Astrocyte (in vitro differentiated cells and primary cell): Measurements from ENCODE around the gene PCDHGA8. TPM values are rescaled to one million over a fixed set of nuclear protein-coding genes. Genes with fewer than 3 reads are reported as not detected.

Source experiments
- DNase-seq: peaks from one replicate; pipeline ENCODE4 v3.0.0-alpha.2; 2010; ENCODE audit warnings: low read depth
- FAIRE-seq: peaks from 2 replicates; lab custom pipeline; 2011; peaks lifted over from hg19 to GRCh38; lab: Jason Lieb, UNC
- H2AFZ ChIP-seq: 2 replicates; pipeline ENCODE4 v1.6.0; 2012; ENCODE audit warnings: low read depth, low read length, inconsistent platforms
- H3K27ac ChIP-seq: 2 replicates; pipeline ENCODE4 v1.5.1; 2011; ENCODE audit warnings: low read depth, low read length, inconsistent platforms
- H3K27me3 ChIP-seq: 2 replicates; pipeline ENCODE4 v1.6.0; 2011; ENCODE audit warnings: low read length, inconsistent platforms; ENCODE audit not compliant: insufficient read depth
- H3K36me3 ChIP-seq: 2 replicates; pipeline ENCODE4 v1.5.1; 2011; ENCODE audit warnings: low read length, inconsistent platforms; ENCODE audit not compliant: insufficient read depth
- H3K4me1 ChIP-seq: 2 replicates; pipeline ENCODE4 v1.5.1; 2011; ENCODE audit warnings: low read length, inconsistent platforms; ENCODE audit not compliant: insufficient read depth
- H3K4me2 ChIP-seq: 2 replicates; pipeline ENCODE4 v1.6.0; 2012; ENCODE audit warnings: low read length, inconsistent platforms
- H3K4me3 ChIP-seq: 2 replicates; pipeline ENCODE4 v1.5.1; 2011; ENCODE audit warnings: low read depth, mild to moderate bottlenecking, low read length, inconsistent platforms; ENCODE audit not compliant: insufficient read depth
- H3K79me2 ChIP-seq: 2 replicates; pipeline ENCODE4 v1.6.0; 2012; ENCODE audit warnings: mild to moderate bottlenecking, low read length, inconsistent platforms; ENCODE audit not compliant: insufficient read depth
- H3K9ac ChIP-seq: 2 replicates; pipeline ENCODE4 v1.6.0; 2012; ENCODE audit warnings: mild to moderate bottlenecking, low read length, inconsistent platforms
- H3K9me3 ChIP-seq: 2 replicates; pipeline ENCODE4 v1.5.1; 2012; ENCODE audit warnings: low read depth, mild to moderate bottlenecking, low read length, inconsistent platforms; ENCODE audit not compliant: insufficient read depth
- H4K20me1 ChIP-seq: 2 replicates; pipeline ENCODE4 v1.6.0; 2012; ENCODE audit warnings: low read length, inconsistent platforms; ENCODE audit not compliant: insufficient read depth
- H3K27ac Mint-ChIP-seq: one replicate; pipeline ENCODE4 v1.8.0; 2021; ENCODE audit warnings: mild to moderate bottlenecking, mixed read lengths; ENCODE audit not compliant: unreplicated experiment
- H3K27me3 Mint-ChIP-seq: one replicate; pipeline ENCODE4 v1.8.0; 2021; ENCODE audit warnings: low read depth, mixed read lengths; ENCODE audit not compliant: unreplicated experiment
- H3K36me3 Mint-ChIP-seq: one replicate; pipeline ENCODE4 v1.8.0; 2021; ENCODE audit warnings: low read depth, mixed read lengths; ENCODE audit not compliant: unreplicated experiment
- H3K4me1 Mint-ChIP-seq: one replicate; pipeline ENCODE4 v1.8.0; 2021; ENCODE audit warnings: low read depth, mixed read lengths; ENCODE audit not compliant: unreplicated experiment
- H3K4me3 Mint-ChIP-seq: one replicate; pipeline ENCODE4 v1.8.0; 2021; ENCODE audit warnings: mild to moderate bottlenecking, moderate library complexity, mixed read lengths; ENCODE audit not compliant: unreplicated experiment
- H3K9me3 Mint-ChIP-seq: one replicate; pipeline ENCODE4 v1.8.0; 2021; ENCODE audit warnings: mild to moderate bottlenecking, mixed read lengths; ENCODE audit not compliant: unreplicated experiment
- EZH2 ChIP-seq: IDR thresholded peaks from 2 replicates; pipeline ENCODE4 v1.6.1; 2012; ENCODE audit warnings: mild to moderate bottlenecking, low read length, inconsistent platforms; ENCODE audit not compliant: insufficient read depth
- total RNA-seq: library from RNA; stranded (reverse); gene quantifications from 2 replicates; pipeline ENCODE4 v1.2.1, GENCODE V29; 2021
- TF ChIP-seq, protein P1 (sequence below): IDR thresholded peaks from 2 replicates; pipeline ENCODE4 v1.5.1; 2011; ENCODE audit warnings: low read depth, mild to moderate bottlenecking, inconsistent platforms, low read length, moderate library complexity; ENCODE audit not compliant: insufficient read depth

PCDHGA8 gene
- total RNA-seq, 1 donor from 2014 or later, result 1.0 TPM

DNA sequence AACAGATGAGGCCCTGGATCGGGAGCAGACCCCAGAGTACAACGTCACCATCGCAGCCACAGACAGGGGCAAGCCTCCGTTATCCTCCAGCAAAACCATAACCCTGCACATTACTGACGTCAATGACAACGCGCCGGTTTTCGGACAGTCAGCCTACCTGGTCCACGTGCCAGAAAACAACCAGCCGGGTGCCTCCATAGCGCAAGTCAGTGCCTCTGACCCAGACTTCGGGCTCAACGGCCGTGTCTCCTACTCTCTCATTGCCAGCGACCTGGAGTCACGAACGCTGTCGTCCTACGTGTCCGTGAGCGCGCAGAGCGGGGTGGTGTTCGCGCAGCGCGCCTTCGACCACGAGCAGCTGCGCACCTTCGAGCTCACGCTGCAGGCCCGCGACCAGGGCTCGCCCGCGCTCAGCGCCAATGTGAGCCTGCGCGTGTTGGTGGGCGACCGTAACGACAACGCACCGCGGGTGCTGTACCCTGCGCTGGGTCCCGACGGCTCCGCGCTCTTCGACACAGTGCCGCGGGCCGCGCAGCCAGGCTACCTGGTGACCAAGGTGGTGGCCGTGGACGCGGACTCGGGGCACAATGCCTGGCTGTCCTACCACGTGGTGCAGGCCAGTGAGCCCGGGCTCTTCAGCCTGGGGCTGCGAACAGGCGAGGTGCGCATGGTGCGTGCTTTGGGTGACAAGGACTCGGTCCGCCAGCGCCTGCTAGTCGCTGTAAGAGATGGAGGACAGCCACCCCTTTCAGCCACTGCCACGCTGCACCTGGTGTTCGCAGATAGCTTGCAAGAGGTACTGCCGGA lies 26.8 kb downstream of the PCDHGA8 start:
- H3K27ac ChIP-seq, result no peak overlapping the region
- no peaks in the 10 kb centered on the region for H3K36me3 ChIP-seq
- no peaks in the 10 kb centered on the region for H3K27me3 Mint-ChIP-seq
- H3K27ac Mint-ChIP-seq, result peak overlapping the region; percentile 20
- no peak overlapping the region for H3K9ac ChIP-seq
- TF ChIP-seq EZH2, result no peak
- TF ChIP-seq, protein P1, sequence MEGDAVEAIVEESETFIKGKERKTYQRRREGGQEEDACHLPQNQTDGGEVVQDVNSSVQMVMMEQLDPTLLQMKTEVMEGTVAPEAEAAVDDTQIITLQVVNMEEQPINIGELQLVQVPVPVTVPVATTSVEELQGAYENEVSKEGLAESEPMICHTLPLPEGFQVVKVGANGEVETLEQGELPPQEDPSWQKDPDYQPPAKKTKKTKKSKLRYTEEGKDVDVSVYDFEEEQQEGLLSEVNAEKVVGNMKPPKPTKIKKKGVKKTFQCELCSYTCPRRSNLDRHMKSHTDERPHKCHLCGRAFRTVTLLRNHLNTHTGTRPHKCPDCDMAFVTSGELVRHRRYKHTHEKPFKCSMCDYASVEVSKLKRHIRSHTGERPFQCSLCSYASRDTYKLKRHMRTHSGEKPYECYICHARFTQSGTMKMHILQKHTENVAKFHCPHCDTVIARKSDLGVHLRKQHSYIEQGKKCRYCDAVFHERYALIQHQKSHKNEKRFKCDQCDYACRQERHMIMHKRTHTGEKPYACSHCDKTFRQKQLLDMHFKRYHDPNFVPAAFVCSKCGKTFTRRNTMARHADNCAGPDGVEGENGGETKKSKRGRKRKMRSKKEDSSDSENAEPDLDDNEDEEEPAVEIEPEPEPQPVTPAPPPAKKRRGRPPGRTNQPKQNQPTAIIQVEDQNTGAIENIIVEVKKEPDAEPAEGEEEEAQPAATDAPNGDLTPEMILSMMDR, result no peak
- peaks cover 58% of the 10 kb centered on the region for H3K36me3 Mint-ChIP-seq
- no peak overlapping the region for H3K4me2 ChIP-seq
- H3K4me3 Mint-ChIP-seq, result no peak overlapping the region
- H3K4me1 Mint-ChIP-seq, result peaks cover 10% of the 10 kb centered on the region
- FAIRE-seq (no peak), DNase-seq (no peak)
- H3K9me3 ChIP-seq, result peaks cover 51% of the 10 kb centered on the region
- H3K4me1 ChIP-seq, result no peaks in the 10 kb centered on the region
- no peaks in the 10 kb centered on the region for H3K27me3 ChIP-seq
- H3K9me3 Mint-ChIP-seq, result peaks cover 43% of the 10 kb centered on the region
- H3K79me2 ChIP-seq, result peaks cover 8% of the 10 kb centered on the region
- no peak overlapping the region for H2AFZ ChIP-seq
- no peak overlapping the region for H3K4me3 ChIP-seq
- no peaks in the 10 kb centered on the region for H4K20me1 ChIP-seq

DNA sequence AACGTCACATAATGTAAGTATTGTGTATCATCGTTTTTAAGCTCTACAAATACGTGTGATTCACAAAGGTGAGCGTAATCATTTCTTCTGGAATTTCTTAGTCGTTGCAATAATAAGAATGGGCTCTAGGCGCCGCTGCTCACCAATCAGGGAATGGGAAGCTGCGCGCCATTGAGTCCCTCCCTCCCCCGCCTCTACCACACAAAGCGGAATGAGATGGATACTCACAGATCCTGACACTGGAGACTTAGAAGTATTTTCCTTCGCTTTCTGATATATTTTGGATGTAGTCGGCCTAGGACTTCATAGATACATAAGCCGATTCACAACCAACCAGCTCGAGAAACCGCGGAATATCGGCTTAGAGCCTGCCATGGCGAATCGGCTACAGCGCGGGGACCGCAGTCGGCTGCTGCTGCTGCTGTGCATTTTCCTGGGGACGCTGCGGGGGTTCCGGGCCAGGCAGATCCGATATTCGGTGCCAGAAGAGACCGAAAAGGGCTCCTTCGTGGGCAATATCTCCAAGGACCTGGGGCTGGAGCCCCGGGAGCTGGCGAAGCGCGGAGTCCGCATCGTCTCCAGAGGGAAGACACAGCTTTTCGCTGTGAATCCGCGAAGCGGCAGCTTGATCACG lies 28.5 kb downstream of the PCDHGA8 start, which contains the start of gene PCDHGA11:
TSS of gene PCDHGA11 (plus strand) at position 197 of the 634 bp plus-strand sequence. CDS start at position 374, 177 bp downstream.
- Histone ChIP-seq H3K9ac (peak within 1 kb of the TSS; percentile 71), H3K79me2 (peaks cover 8% of the 10 kb centered on the region), H3K4me3 (peak within 1 kb of the TSS; percentile 56), H3K27me3 (no peaks in the 10 kb centered on the region), H3K9me3 (peaks cover 51% of the 10 kb centered on the region), H3K27ac (peak within 1 kb of the TSS; percentile 34), H2AFZ (peak within 1 kb of the TSS; percentile 43), H3K4me2 (peak within 1 kb of the TSS; percentile 80), H4K20me1 (no peaks in the 10 kb centered on the region), H3K4me1 (no peaks in the 10 kb centered on the region), H3K36me3 (no peaks in the 10 kb centered on the region)
- Mint-ChIP-seq H3K27me3 (no peaks in the 10 kb centered on the region), H3K36me3 (peaks cover 56% of the 10 kb centered on the region), H3K4me1 (peaks cover 10% of the 10 kb centered on the region), H3K27ac (peak within 1 kb of the TSS; percentile 1), H3K4me3 (peak within 1 kb of the TSS; percentile 78), H3K9me3 (peaks cover 39% of the 10 kb centered on the region)
- peak; percentile 38 for DNase-seq
- TF ChIP-seq, protein P1, result peak; percentile 61
- no peak for TF ChIP-seq EZH2
- no peak for FAIRE-seq
